Stimulated activated CD8-positive, alpha-beta memory T cell treated with anti-CD3 and anti-CD28 coated beads, Interleukin-12 subunit alpha, Interleukin-12 subunit beta, amount 100 ng/mL, for 1 hour (primary cell): ENCODE results near the gene UQCR11.

Experiments used
- DNase-seq: peaks from one replicate; pipeline ENCODE4 v3.0.0-alpha.2; 2020; ENCODE audit warnings: low read depth

The UQCR11 gene

GRCh38 chr19:1634938-1635243 is 29.6 kb upstream of the UQCR11 start:
- no peak for DNase-seq

GRCh38 chr19:1634242-1634937 is 29.1 kb upstream of the UQCR11 start:
- no peak for DNase-seq

DNA sequence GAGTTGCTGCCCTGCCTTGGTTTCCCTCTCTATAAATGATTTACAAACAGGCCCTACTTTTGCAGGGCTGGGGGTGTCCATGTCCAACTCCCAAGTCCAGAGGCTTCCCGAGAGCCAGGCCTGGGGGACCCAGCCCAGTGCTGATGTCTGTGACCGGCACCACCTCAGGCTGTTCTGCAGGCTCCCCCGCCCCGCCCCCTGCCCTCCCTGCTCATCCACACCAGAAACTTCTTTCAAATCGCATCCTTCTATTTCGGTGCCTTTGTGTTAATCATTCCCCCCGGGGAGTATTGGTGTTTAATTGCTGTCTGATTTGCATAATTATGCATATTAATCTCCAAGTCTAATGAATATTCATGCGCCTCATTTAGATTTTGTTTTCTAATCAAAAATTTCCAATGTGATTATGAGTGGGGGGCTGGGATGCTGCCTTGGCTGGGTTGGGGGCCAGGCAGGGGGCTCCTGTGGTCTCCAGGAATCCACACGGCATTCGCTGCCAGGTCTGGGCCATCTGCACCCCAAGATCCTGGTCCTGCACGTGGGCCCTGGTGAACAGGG is 28.1 kb upstream of the UQCR11 start:
- no peak for DNase-seq

GRCh38 chr19:1632462-1633268 is 27.4 kb upstream of the UQCR11 start:
- DNase-seq = no peak

GRCh38 chr19:1631557-1632100 is 26.4 kb upstream of the UQCR11 start:
- DNase-seq = no peak

- DNase-seq = no peak
Observed at GRCh38 chr19:1630811-1631210, 25.5 kb upstream of the UQCR11 start.

DNA sequence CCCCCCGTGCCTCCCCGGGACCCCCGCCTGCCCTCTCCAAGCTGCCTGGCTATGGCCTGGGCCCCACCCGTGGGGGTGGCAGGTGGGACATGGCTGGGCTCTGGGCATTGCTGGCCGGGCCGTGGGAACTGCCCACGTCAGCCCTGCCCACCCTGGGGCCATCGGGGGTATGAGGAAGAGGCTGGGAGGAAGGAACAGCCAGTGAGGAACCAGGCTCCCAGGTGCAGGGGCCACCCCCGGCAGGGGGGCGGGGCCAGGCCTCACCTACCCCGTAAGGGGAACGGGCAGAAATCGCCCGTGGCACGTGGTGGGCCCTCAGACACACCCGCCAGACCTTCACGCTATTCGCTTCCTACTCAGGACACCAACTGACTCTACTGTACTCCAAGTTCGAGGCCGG is 24.8 kb upstream of the UQCR11 start:
- DNase-seq = no peak

GRCh38 chr19:1629256-1629808 is 24.1 kb upstream of the UQCR11 start:
- DNase-seq = no peak

DNA sequence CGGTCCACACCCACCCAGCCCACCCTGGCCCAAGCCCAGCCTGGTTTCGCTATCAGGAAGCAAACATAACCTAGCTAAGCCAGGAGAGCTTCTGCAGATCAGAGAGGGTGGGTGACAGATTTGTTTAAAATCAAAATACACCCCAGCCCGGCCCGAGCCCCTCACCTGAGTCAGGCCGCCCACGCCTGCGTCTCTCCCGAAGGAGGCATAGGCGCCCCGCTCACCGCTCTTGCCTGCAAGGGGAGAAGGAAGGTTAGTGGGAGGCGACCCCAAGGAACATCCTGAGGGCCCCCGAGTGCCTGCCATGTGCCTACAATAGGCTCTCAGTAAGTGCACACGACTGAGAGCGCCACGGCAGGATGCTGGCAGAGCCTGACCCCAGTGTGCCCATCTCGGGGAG is 21.9 kb upstream of the UQCR11 start:
- no peak for DNase-seq

DNA sequence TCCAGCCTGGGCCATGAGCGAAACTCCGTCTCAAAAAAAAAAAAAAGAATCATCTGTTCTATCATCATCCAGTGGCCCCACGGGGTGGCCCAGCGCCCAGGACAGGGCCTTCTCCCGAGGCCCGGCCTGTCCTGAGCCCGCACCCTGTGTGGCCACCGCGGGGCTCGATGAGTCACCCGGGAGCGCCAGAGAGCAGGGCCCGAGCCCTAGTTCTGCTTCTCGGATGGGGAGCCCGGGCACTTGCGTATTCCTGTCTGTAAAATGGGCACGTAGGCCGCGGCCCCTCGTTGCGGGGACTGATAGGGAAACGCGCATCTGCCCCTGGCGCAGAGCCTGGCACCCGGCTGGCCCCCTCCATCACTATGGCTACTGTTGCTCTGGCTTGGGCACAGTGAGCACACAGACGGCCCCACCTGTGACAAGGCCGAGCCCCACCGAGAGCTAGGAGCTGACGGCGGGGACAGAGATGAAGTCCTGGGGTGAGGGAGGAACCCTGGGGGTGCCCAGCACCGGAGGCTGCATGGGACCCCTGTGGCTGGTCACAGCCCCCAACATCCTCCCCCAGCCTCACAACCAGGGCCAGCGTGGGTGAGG is 21.3 kb upstream of the UQCR11 start:
- no peak for DNase-seq

GRCh38 chr19:1624458-1624857 is 19.2 kb upstream of the UQCR11 start:
- DNase-seq = peak; percentile 22

DNA sequence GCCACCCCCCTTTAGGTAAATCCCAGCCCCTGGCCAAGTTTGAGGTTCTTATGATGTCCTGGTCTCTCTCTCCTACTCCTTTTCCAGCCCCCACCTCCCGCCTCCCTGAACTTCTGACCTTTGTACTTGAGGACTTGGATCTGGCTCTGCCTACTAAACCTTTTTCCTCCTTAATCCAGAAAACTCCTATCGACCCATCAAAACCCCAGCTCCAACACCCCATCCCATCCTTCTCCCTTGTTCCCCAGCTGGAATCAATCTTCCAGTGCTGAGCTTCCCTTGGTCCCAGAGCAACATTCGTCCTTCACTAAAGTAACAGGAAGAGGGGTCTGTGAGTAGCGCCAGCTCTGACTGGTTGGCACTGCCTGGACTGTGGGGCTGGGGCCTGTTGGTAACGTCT is 17.3 kb upstream of the UQCR11 start:
- no peak for DNase-seq

GRCh38 chr19:1622007-1622406 is 16.7 kb upstream of the UQCR11 start:
- no peak for DNase-seq

- no peak for DNase-seq
Observed at GRCh38 chr19:1621574-1621973, 16.3 kb upstream of the UQCR11 start.

- no peak for DNase-seq
Observed at GRCh38 chr19:1621021-1621420, 15.8 kb upstream of the UQCR11 start.

- no peak for DNase-seq
Observed at GRCh38 chr19:1620502-1620901, 15.2 kb upstream of the UQCR11 start.

DNA sequence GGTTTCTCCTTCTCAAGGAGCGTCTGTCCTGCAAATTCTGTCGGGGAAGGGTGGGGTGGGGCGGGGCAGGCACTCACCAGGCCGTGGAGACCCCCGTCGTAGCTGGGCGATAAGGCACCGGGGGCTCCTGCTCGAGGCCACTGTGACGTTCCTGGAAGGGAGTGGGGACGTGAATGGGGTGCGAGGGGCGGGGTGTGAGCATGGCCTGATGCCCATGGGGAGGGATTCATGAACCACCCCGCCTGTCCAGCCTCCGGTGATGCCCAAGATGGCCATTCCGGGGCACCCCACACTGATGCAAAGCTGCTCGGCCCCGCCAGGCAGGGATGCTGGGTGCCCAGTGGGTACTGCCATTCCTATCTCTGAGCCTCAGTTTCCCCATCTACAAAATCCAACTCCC is 14.4 kb upstream of the UQCR11 start:
- no peak for DNase-seq

DNA sequence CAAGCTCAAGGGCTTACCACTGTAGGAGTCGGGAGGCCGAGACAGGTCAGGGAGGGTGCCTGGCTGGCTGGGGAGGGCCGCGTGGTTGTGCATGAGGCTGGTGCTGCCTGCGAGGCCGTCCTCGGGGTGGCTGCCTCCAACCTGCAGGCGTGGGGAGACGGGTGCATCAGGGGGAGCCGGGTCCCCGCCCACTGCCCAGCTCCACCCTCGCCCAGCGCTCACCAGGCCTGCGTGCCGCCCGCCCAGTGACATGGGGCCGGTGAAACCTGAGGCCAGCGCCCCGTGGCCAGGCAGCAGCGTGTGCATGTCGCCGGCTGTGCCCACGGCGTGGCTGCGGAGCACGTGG is 13.8 kb upstream of the UQCR11 start:
- no peak for DNase-seq

DNA sequence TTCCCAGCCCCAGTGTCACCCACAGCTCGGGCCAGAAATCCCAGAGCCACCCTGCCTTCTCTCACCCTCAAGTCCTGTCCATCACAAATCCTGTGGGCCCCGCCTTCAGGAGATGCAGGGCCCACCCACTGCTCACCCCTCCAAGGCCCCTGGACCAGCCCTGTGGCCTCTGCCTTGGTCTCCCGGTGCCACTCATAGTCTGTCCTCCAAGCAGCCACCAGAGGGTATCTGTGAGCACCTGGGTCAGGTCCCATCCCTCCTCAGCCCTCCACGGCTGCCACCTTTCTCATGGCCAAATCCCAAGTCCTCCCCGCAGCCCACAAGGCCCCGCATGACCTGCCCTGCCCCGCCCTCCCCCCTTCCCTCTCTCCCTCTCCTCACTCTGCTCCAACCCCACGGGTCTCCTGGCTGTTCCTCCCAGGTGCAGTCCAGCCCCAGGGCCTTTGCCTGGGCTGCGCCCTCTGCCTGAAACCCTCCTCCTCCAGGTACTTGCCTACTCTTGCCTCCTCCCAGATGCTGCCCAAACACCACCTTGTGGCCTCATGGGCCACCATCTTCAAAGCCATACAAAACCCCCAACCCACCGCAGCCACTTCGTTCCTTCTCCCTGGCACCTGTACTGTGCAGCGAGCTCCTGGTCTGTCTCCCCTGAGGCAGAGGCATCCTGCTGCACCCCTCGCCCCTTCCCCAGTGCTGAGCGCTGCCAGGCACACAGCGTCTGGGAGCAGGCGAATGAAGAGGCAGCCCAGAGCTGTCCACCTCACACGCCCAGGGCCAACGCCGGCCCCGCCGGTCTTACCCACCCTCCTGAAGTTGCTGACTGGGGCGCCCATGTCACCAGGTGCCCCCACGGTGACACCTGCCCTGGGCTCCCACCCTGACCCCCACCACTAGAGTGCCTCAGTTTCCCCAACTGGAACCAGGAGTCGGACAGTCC is 13.2 kb upstream of the UQCR11 start:
- DNase-seq = no peak

DNA sequence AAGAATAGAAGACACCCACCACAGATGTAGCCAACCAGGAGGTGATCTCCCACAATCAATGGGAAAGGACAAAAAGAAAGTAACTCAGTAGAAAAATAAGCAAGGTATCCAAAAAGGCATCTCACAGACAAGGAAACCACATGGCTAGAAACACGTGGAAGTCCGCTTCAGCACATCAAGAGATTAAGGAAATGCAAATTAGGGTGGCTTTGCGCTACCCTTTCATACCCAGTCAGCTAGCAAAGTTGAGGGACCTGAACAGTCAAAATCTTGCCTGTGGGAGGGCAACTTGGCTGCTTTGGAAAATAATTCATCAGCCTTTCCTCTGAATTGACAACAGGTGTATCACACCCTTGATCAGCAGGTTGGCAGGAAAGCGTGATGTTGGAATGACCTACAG is 11.6 kb upstream of the UQCR11 start:
- no peak for DNase-seq

DNA sequence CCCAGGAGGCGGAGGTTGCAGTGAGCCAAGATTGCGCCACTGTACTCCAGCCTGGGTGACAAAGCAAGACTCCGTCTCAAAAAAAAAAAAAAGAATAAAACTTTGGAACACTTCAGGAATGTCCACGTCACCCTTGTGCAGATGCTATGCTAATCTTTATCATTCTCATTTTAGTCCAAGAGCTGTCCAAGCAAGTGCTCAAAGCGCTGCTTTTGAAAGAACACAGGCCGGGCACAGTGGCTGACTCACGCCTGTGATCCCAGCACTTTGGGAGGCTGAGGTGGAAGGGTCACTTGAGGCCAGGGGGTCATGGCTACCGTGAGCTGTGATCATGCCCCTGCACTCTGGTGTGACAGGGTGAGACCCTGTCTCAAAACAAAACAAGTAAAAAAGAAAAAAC is 11.1 kb upstream of the UQCR11 start:
- no peak for DNase-seq
